Hematopoietic multipotent progenitor cell treated with erythropoietin and hydrocortisone succinate and interleukin-3 and kit ligand, for 6 days (in vitro differentiated cells): ENCODE data around the gene RALY.

Experiments
- DNase-seq: peaks from one replicate; pipeline ENCODE4 v3.0.0-alpha.2; 2015

The RALY gene

DNA sequence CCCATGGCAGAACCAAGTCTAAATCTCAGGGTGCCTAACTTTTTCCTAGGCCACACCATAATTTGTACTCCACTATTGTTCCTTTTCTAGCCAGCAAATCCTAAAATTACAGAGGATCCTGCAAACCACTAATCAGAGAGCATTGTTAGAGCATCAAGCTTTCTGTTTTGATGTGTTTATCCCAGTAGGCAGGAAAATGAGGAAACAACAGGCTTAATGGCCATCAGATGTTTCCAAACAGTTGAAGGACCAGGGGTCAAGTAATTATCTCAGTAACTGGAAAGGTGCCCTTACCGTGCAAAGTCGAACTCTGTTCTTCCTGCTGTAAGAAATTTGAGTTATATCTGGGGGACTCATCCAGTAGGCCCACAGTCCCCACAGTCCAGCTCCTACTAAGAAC, 58.7 kb downstream of the RALY start:
- DNase-seq, result no peak

GRCh38 chr20:34055290-34055689, 61.6 kb downstream of the RALY start:
- peak; percentile 61 for DNase-seq

DNA sequence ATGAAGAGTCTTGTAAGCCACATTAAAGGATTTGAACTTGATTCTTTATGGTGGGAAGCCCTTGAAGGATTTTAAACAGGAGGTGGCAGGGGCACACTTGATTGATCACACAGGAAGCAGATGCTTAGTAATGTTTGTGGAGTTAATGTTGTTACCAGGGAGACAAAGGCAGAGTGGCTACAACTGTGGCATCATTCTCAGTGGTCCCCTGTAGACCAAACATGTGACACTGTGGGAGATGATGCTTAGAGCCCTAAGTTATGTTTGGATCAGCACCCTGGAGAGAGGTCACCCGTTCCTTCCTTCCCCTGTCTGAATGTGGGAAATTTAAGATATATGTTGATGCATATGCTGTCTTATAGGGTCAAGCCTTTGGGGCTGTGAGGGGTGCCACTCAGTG, 65.1 kb downstream of the RALY start:
- no peak for DNase-seq

- DNase-seq, result no peak
Observed at GRCh38 chr20:34060970-34061369, 67.3 kb downstream of the RALY start.

GRCh38 chr20:34061695-34062094, 68.0 kb downstream of the RALY start:
- DNase-seq, result no peak

DNA sequence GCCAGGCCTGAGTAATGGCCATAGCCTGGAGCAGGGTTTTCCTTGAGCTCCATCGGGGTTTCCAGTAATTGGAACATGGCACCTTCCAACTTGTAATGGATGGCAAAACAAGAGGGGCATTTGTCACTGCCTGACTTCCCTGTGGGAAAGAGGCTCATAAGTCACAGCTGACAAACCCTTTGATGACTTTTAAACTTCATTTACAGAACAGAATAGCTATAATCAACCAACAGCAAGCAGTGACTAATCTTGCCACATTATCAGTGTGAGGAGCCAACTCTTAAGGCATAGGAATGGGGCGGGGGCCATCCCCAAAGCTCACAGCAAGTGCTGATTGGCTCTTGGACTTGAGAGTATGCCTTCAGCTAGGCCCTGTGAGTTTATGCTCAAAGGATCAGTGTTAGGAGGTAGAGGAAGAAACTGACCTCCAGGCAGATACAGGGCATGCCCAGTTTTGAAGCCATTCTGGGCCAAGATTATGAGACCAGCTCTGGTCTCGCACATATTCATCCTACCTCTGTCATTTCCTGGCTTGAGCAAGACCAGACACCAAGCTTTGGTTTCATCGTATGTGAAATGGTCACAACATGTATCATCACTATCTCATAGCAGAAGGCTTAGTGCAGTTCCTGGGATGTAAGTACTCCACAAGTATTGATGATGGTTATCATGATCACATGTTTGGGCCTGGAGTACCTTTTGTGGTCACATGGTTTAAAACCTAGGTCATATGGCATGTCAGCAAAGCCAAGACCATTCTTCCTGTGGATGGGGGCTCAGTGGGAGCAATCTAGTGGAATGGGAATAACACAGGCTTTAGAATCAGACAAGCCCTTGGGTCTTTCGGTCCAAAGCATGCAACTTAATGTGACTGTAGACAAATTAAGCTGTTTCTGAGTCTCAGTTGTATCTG, 69.1 kb downstream of the RALY start:
- peak; percentile 53 for DNase-seq

DNA sequence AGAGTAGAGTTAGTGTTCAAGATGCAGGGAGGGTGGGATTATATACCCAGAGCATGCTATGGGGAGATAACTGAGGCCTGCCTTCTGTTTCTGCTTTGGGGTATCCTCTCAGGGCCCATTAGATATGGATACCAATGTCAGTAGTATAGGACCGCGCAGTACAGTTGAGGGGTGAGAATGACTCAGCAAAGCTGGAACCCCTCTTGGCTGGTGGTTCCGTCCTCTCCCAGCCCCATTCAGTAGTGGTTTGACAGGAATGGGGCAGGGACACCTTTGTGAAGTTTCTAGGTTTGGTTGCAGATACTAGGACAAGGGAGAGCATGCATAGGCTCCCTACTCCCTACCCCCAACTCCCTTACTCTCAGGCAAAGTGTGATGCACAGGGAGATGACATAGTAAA, 70.6 kb downstream of the RALY start:
- peak; percentile 42 for DNase-seq

GRCh38 chr20:34065260-34065659, 71.5 kb downstream of the RALY start:
- DNase-seq, result no peak

DNA sequence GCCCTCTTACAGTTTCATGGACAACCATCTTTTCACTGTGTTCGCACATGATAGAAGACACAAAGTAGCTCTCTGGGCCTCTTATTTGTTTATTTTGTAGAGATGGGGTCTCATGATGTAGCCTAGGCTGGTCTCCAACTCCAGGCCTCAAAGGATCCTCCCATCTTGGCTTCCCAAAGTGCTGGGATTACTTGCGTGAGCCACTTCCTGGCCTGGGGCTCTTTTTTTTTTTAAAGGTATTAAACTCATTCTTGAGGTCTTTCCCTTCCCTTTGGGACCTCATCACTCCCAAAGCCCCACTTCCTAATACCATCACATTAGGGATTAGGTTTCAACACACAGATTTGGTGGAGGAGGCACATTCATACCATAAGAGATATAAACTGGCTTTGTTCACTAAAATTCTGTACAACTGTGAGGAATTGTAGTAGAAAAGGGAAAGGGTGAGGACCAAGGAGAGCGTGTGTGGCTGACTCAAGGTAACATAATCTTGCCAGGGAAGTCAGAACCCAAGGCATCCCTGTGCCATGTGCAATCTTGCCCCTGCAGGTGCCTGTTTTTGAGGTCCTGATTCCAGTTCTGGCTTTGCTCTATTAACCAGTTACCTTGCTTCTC, 72.9 kb downstream of the RALY start:
- no peak for DNase-seq

DNA sequence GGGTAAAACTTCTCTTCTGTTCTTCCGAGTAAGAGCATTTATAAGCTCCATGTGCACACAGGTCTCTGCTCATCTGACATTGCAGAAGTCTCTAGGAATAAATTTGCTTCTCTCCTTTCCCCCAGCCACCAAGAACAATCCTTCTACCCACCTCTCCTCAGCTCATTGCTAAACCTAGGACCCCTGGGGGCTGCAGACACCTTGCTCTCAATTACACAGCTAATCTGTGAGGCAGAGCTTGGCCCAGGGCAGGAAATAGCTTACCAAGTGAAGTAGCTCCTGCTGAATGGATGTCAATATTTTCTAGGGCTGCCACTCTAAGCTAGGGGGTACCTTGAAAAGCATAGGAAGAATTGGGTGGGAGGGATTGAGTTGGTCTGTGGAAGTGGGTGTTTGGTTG, 74.3 kb downstream of the RALY start:
- no peak for DNase-seq

- peak; percentile 84 for DNase-seq
Observed at GRCh38 chr20:34069341-34070078, 75.8 kb downstream of the RALY start.

GRCh38 chr20:34070079-34070439, 76.3 kb downstream of the RALY start:
- DNase-seq, result no peak

- DNase-seq, result peak; percentile 16
Observed at GRCh38 chr20:34070859-34071258, 77.1 kb downstream of the RALY start.

GRCh38 chr20:34072076-34072475, 78.4 kb downstream of the RALY start:
- no peak for DNase-seq

GRCh38 chr20:34072778-34073177, 79.1 kb downstream of the RALY start:
- no peak for DNase-seq

DNA sequence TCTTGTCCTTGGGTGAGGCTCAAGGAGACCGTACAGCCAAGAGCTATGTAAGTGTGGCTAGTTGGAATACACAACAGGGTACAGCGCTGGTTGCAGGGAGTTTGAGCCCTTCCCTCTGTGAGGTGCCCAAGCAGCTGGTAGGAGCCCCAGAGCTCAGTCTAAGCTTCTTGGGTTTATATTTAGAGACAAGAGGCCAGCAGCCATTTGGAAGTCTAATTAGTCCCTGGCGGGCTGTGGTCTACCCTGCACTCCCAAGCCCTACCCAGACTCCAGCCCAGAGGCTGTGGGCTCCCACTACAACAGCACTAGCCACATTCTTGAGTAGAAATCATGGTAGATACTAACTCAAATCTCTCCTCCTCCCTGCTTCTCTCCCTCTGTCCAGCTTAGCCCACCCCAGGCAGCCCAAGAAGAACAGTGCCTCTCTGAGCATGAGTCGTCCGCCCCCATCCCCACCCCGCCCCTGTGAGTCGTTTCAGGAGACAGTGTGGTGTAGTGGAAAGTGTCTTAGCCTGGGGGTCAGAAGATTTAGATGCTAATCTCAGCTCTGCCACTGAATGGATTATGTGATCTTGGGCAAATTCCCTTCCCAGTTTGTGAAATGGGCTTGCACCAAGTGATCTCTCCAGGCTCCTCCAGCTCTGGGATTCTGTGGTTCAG, 80.5 kb downstream of the RALY start:
- no peak for DNase-seq

- no peak for DNase-seq
Observed at GRCh38 chr20:34075647-34076046, 81.9 kb downstream of the RALY start.

DNA sequence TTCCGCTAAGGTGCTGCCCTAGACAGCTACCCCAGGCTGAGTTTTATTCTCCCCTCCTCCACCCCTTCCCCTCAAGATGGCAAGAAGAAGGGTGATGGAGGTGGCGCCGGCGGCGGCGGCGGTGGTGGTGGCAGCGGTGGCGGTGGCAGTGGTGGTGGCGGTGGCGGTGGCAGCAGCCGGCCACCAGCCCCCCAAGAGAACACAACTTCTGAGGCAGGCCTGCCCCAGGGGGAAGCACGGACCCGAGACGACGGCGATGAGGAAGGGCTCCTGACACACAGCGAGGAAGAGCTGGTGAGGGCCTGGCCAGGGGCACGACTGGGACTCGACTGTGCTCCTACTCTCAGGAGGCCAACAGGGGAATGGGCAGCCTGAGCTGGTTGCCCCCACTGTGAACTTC, 83.2 kb downstream of the RALY start:
- no peak for DNase-seq

DNA sequence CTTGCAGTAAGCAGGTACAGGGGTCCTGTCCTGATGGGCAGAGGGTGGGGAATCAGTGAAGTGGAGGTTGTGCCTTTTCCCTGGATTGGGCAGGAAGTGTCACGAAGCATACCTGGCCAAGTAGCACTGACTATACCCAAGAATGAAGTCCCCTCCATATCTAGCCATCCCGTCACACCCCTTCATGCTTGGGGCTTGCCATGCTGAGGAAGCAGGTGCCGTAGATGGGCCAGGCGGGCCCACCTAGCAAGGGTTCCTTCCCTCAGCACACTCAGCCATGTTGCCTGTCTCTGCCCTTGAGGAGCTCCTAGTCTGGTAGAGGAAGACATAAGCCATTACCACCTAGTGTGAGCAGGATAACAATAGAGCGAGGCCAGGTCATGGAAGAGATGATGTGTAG, 84.8 kb downstream of the RALY start:
- no peak for DNase-seq

DNA sequence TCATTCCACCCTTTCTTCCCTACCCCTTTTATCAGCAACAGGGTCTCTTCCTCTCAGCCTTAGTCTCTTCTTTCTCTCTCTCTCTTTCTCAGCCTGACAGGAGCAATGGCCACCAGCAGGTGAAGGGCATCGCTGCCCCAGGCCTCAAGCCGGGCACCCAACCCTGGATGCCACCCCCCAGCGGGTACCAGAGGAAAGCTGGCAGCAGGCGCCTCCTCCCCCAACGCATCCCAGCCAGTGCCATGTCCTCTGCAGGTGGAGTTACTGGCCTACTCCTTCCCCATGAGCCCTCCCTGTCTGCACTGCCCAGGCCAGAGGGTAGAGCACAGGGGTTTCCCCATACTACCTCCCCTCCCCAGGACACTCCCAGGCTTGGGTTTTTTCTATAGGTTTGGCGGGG, 86.1 kb downstream of the RALY start:
- DNase-seq, result no peak

DNA sequence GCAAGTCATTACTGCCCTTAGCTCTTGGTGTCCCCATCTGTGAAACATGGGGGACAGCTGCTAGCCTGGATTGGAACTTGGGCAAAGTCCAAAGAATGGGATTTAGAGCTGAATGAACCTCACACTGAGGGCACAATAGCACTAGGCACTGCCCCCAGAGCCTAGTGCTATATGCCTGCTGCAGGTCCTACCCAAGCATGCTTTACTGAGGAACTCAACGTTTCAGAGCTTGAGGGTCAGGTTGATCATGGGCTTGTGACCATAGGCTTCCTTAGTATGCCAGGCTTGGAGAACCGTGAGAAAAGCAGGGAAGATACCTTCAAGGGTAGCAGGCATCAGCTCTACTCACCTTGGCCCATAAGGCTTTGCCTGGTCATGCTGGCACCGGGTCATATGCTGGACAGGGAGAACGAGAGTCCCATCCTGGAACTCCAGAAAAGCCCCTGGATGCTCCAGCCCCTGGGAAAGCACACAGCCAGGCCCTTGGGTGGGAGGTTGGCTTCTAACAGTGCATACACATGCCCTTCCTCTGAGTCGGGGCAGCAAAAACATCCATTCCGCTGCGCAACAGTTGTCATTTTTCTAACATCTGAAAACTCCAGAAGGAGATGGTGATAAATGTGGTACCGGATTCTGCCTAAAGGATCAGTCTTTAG, 88.6 kb downstream of the RALY start:
- DNase-seq, result no peak

DNA sequence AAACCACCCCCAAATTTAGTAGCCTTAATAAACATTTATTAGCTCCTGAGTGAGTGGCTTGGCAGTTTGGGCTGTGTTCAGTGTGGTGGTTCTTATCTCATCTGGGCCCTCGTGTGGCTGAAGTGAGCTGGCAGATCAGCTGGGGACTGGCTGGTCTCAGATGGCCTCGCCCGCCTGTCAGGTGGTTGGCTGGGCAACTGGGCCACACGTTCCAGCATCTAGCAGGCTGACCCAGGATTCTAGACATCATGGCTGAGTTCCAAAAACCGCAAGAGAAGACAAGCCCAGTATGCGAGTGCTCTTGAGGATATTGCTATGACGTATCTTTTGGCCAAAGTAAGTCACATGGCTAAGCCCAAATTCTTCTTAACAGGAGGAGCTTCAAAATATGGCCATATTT, 89.4 kb downstream of the RALY start:
- peak; percentile 98 for DNase-seq

GRCh38 chr20:34083781-34084180, 90.1 kb downstream of the RALY start:
- no peak for DNase-seq
